ENCODE results near the gene SLC25A21.

DNA sequence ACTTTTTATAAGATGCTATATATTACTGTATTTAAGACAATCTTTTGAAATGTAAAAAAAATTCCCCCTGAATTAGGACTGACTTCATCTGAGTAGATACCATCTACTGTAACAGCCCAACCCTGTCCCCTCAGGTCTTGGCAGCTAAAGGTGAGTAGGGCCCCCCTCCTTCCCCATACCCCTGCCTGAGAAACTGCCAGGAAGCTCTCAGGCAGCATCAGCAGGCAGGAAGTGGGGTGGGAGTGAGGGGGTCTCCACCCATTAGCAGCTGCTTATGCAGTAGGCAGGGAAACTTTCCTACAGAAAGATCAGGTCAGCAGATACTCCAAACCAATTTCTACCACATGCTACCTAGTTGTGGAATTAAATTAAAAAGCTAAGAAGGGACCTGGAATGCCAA is 448.2 kb downstream of the SLC25A21 start:
- no peak for TF ChIP-seq EZH2 (optimal IDR thresholded peaks at IDR 0.05; ENCODE audit: low read depth, low read length)
- TF ChIP-seq, protein P1, sequence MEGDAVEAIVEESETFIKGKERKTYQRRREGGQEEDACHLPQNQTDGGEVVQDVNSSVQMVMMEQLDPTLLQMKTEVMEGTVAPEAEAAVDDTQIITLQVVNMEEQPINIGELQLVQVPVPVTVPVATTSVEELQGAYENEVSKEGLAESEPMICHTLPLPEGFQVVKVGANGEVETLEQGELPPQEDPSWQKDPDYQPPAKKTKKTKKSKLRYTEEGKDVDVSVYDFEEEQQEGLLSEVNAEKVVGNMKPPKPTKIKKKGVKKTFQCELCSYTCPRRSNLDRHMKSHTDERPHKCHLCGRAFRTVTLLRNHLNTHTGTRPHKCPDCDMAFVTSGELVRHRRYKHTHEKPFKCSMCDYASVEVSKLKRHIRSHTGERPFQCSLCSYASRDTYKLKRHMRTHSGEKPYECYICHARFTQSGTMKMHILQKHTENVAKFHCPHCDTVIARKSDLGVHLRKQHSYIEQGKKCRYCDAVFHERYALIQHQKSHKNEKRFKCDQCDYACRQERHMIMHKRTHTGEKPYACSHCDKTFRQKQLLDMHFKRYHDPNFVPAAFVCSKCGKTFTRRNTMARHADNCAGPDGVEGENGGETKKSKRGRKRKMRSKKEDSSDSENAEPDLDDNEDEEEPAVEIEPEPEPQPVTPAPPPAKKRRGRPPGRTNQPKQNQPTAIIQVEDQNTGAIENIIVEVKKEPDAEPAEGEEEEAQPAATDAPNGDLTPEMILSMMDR (IDR thresholded peaks at IDR 0.05; ENCODE audit: low read length): no peak

Data from MM.1S (cell line).